H54 (cell line): ENCODE results near the gene GNG3.

Source experiments
- DNase-seq: peaks from one replicate; pipeline ENCODE4 v3.0.0; 2011; ENCODE audit warnings: low spot score, mixed read lengths; ENCODE audit not compliant: insufficient read length
- FAIRE-seq: peaks from 3 replicates; lab custom pipeline; 2011; peaks lifted over from hg19 to GRCh38; lab: Jason Lieb, UNC
- POLR2A ChIP-seq: IDR thresholded peaks from 2 replicates; pipeline ENCODE4 v1.6.1; 2011; ENCODE audit warnings: low read depth, mild to moderate bottlenecking, low read length

Gene GNG3

DNA sequence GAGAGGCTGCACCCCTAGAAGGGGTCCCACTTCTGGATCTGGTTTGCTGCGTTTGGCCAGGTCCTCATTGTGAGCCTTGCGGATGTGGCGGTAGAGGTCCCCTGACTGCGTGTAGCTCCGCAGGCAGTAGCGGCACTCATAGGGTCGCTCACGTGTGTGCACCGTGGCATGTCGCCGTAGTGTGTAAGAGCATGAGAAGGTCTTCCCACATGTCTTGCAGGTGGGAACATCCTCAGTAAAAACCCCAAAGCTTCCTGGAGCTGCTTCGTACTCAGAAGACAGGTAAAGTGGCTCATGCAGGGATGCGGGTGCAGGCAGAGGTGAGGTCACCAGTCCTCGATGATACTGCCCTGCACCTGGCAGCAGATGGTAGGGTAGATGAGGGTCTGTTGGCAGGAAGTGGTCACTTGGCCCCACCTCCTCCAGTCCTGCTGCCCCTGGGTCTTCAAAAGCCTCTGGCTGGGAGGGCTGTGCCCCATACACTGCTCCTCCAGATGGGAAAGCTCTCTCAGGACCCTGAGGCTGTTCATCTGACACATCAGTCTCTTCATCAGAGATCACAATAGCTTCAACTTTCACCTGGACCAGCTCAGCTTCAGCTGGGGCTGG lies 44.8 kb downstream of the GNG3 start:
- FAIRE-seq (no peak), DNase-seq (no peak)
- TF ChIP-seq POLR2A = no peak

DNA sequence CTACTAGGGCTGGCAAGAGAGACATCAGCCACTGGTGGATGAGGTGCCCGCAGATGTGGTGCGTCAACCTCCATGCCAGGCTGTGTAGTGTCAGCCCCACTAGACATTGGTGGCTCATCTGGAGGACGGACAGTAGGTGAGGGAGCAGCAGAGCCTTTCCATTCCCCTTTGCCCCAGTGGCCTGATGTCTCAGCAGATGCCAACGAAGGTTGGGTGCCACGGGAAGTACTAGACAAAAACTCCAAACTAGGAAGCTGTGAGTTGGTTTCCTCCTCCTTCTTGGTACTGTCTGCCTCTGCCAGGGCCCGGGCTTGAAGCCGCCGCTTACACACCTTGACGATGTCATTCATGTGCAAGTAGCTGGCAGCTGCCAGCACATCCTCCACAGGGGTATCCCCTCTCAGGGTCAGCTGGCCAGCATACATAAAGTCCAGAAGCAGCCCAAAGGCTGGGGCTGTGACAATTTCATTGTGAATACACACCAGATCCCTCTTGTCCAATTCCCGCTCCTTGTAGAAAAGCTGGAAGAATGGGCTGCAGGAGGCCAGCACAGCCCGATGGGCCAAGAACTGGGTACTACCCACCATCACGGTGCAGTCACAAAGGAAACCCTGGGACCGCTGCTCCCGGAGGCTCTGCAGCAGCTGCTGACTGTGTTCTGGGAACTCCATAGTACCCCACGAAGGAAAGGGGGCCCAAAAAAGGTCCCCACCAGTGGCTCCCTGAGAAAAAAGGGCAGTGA lies 45.7 kb downstream of the GNG3 start:
- no peak for DNase-seq
- no peak for TF ChIP-seq POLR2A
- FAIRE-seq = no peak

DNA sequence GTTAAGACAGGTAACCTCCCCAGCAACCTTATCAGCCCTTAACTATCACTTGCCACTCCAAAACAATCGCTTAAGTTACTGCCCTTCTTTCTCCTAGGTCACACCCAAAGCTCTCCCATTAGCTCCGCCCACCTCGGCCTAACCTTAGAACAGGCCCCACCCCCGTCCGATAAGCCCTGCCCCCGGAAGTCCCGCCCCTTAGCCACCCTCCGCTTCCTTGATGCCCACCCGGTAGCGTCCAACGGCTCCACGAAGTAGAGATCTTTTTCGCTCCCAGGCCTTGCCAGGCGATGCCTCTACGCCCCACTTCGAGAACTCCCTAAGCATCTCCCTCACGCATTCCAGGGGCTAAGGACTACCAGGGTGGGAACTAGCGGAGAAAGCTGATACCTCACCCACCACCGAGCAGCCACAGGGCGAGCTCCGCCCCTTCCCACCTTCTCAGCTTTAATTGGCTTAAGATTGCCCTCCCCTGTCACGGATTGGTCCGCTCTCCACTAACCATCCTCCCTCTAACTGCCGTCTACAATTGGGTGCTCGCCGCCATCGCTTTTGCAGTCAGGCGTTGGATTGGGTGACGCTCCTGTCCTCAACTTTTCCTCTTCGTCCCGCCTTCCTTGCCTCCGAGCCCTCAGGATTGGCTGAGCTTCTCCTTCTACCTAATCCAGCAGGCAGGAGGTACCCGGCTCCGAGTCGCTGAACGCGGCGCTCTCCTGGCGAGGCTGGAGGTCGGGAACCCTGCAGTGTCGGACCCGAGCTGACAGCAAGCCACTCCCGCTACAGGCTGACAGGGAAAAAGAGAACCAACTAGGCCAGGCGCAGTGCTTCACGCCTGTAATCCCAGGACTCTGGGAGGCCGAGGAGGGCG lies 46.5 kb downstream of the GNG3 start, which contains the start of gene ZBTB3:
ZBTB3 (minus strand) TSS at position 425 of the 868 bp plus-strand sequence. CDS start 496 bp downstream, outside the sequence.
- TF ChIP-seq POLR2A = peak; percentile 91

DNA sequence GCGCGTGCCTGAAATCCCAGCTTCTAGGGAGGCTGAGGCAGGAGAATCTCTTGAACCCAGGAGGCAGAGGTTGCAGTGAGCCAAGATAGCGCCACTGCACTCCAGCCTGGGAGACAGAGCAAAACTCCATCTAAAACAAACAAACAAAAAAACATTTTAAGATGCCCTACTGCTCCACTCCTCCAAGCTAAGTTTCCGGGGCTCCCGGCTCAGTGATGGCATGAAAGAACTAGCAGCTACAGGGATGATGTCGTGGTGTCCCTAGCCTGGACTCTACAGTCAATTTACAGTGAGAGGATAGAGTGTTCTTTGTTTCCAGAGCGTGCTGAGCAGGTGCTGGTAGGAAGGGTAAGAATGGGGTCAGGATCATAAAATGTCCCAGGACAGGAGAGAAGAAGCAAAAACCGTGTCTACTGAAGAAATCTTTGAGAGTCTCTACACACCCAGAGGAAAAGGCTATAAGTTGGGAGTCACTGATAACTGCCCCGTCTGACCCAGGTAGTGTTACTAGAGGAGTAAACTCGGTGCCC lies 47.7 kb downstream of the GNG3 start:
- DNase-seq (no peak), FAIRE-seq (no peak)
- no peak for TF ChIP-seq POLR2A

More for the DNA sequence above, 46.5 kb downstream of the GNG3 start, which contains the start of gene ZBTB3:
- FAIRE-seq (peak; percentile 86), DNase-seq (peak; percentile 94)

DNA sequence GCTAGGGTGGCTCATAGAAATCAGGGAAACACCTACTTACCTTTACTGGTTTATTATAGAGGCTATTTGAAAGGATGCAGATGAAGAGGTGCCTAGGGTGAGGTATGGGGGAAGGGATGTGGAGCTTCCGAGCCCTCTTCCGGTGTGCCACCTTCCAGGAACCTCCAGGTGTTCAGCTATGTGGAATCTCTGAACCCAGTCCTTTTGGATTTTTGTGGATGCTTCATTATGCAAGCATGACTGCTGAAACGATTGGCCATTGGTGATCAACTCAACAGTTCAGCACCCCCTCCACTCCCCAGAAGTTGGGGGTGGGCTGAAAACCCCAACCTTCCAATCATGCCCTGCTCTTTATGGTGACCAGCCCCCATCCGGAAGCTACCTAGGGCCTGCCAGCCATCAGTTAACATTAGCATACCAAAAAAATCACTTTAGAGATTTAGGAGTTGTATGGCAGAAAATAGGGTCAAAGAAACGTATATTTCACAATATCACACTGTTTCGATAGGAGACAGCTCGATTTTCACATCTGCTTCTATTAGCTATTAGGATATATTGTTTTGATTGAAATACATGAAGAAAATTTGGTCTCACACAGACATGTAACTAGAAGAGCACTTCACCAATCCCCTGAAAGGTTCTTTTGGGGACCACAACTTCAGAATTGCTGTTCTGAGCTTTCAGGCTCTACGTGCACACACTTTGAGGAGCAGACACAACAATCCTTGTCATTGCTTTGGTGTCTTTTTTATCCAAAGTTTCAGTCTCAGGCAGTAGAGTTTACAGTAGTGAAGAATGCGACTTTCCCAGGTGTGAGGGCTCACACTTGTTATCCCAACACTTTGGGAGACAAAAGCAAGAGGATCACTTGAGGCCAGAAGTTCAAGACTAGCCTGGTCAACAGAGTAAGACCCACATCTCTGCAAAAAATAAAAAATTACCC lies 50.6 kb downstream of the GNG3 start:
- TF ChIP-seq POLR2A = no peak
- no peak for DNase-seq
- FAIRE-seq = no peak
